Kidney tubule cell (primary cell): ENCODE measurements around the gene TSEN34.
"Not testable (repeated sequence)": the region's sequence is repeated elsewhere in the genome, so short reads cannot be mapped to it uniquely, and the experiment has no call there.

Source experiments
- DNase-seq: peaks from one replicate; pipeline ENCODE4 v3.0.0-alpha.2; 2018; ENCODE audit warnings: low spot score

TSEN34 gene

GRCh38 chr19:54209058-54209810 is 18.1 kb downstream of the TSEN34 start:
- DNase-seq = no peak

GRCh38 chr19:54209811-54210494 is 18.8 kb downstream of the TSEN34 start:
- DNase-seq = peak; percentile 97

GRCh38 chr19:54211235-54211634 is 20.1 kb downstream of the TSEN34 start:
- DNase-seq = no peak

- DNase-seq = not testable (repeated sequence)
Measured at GRCh38 chr19:54214217-54214616, 23.1 kb downstream of the TSEN34 start.

- DNase-seq = not testable (repeated sequence)
Measured at GRCh38 chr19:54214734-54215133, 23.6 kb downstream of the TSEN34 start.

- DNase-seq = no peak
Measured at GRCh38 chr19:54216869-54217268, 25.8 kb downstream of the TSEN34 start.

- not testable (repeated sequence) for DNase-seq
Measured at GRCh38 chr19:54217517-54218247, 26.6 kb downstream of the TSEN34 start.

GRCh38 chr19:54218259-54218658 is 27.2 kb downstream of the TSEN34 start:
- no peak for DNase-seq

GRCh38 chr19:54218960-54219661 is 28.0 kb downstream of the TSEN34 start:
- no peak for DNase-seq

- DNase-seq = not testable (repeated sequence)
Measured at GRCh38 chr19:54219702-54220101, 28.6 kb downstream of the TSEN34 start.

GRCh38 chr19:54221947-54222346 is 30.8 kb downstream of the TSEN34 start:
- not testable (repeated sequence) for DNase-seq

GRCh38 chr19:54222474-54223276 is 31.6 kb downstream of the TSEN34 start, which contains the start of gene LILRB3:
LILRB3 (minus strand) TSS chr19:54223007; CDS start chr19:54222976, 31 bp downstream.
- not testable (repeated sequence) for DNase-seq

- not testable (repeated sequence) for DNase-seq
Measured at GRCh38 chr19:54223277-54223936, 32.3 kb downstream of the TSEN34 start.

- DNase-seq = not testable (repeated sequence)
Measured at GRCh38 chr19:54223937-54224281, 32.8 kb downstream of the TSEN34 start.

GRCh38 chr19:54224619-54225018 is 33.5 kb downstream of the TSEN34 start:
- DNase-seq = not testable (repeated sequence)

- DNase-seq = no peak
Measured at GRCh38 chr19:54229146-54229545, 38.0 kb downstream of the TSEN34 start.

- DNase-seq = no peak
Measured at GRCh38 chr19:54230031-54230430, 38.9 kb downstream of the TSEN34 start.

- peak; percentile 75 for DNase-seq
Measured at GRCh38 chr19:54231077-54231931, 40.2 kb downstream of the TSEN34 start.

GRCh38 chr19:54233941-54234340 is 42.8 kb downstream of the TSEN34 start:
- no peak for DNase-seq
